GM21423 (cell line): ENCODE measurements around the gene OR13C2.
"Not testable (repeated sequence)": the region's sequence is repeated elsewhere in the genome, so short reads cannot be mapped to it uniquely, and the experiment has no call there.

Experiments used
- ATAC-seq: cut with Tn5 transposase; IDR thresholded peaks from one replicate; pipeline ENCODE4 v1.9.1; 2021; ENCODE audit warnings: mild to moderate bottlenecking, moderate library complexity; ENCODE audit not compliant: unreplicated experiment

The OR13C2 gene

GRCh38 chr9:104605527-104605926, at the start of gene OR13C2:
Gene OR13C2 (minus strand): TSS chr9:104605627. CDS start chr9:104605627, 0 bp downstream.
- ATAC-seq: not testable (repeated sequence)

GRCh38 chr9:104635456-104635855, 30.0 kb upstream of the OR13C2 start:
- ATAC-seq: no peak

GRCh38 chr9:104633976-104634520, 28.6 kb upstream of the OR13C2 start:
- no peak for ATAC-seq

- not testable (repeated sequence) for ATAC-seq
These were observed 20.5 kb upstream of the OR13C2 start for GRCh38 chr9:104625964-104626363.

- ATAC-seq: no peak
These were observed 12.7 kb upstream of the OR13C2 start, which contains the start of gene OR13C9 for GRCh38 chr9:104618104-104618503. Gene OR13C9 (minus strand): TSS chr9:104618204. CDS start chr9:104618204, 0 bp downstream.

- ATAC-seq: no peak
These were observed 12.0 kb upstream of the OR13C2 start for GRCh38 chr9:104617418-104617817.

GRCh38 chr9:104611213-104611612, 5.8 kb upstream of the OR13C2 start:
- no peak for ATAC-seq

GRCh38 chr9:104608336-104608735, 2.9 kb upstream of the OR13C2 start:
- ATAC-seq: no peak

- ATAC-seq: no peak
These were observed 725 bp upstream of the OR13C2 start for GRCh38 chr9:104606152-104606551.

- ATAC-seq: no peak
These were observed 626 bp downstream of the OR13C2 start for GRCh38 chr9:104604801-104605200.

GRCh38 chr9:104599313-104599712, 6.1 kb downstream of the OR13C2 start, which contains the start of gene OR13C5:
Gene OR13C5 (minus strand): TSS chr9:104599413. CDS start chr9:104599413, 0 bp downstream.
- ATAC-seq: not testable (repeated sequence)

- not testable (repeated sequence) for ATAC-seq
These were observed 6.7 kb downstream of the OR13C2 start for GRCh38 chr9:104598749-104599148.

- no peak for ATAC-seq
These were observed 15.8 kb downstream of the OR13C2 start for GRCh38 chr9:104589626-104590025.

- no peak for ATAC-seq
These were observed 18.8 kb downstream of the OR13C2 start for GRCh38 chr9:104586496-104587180.

GRCh38 chr9:104580562-104580961, 24.9 kb downstream of the OR13C2 start:
- ATAC-seq: no peak

GRCh38 chr9:104577263-104577662, 28.2 kb downstream of the OR13C2 start:
- ATAC-seq: no peak

GRCh38 chr9:104575456-104575855, 30.0 kb downstream of the OR13C2 start:
- ATAC-seq: no peak

GRCh38 chr9:104572612-104573011, 32.8 kb downstream of the OR13C2 start:
- no peak for ATAC-seq

- no peak for ATAC-seq
These were observed 36.6 kb downstream of the OR13C2 start, which contains the start of gene OR13C8 for GRCh38 chr9:104568868-104569267. Gene OR13C8 (plus strand): TSS chr9:104569168. CDS start chr9:104569168, 0 bp downstream.

GRCh38 chr9:104564358-104564757, 41.1 kb downstream of the OR13C2 start:
- no peak for ATAC-seq

- ATAC-seq: no peak
These were observed 48.4 kb downstream of the OR13C2 start for GRCh38 chr9:104556830-104557634.
